NOMO-1 (cell line): Measurements from ENCODE around the gene COA7.

Experiments used
- DNase-seq, 2 experiments: peaks; one replicate each; lab custom pipeline; 2025; ENCODE audit not compliant: unreplicated experiment in 2 of 2; lab: John Stamatoyannopoulos, UW

COA7 gene

DNA sequence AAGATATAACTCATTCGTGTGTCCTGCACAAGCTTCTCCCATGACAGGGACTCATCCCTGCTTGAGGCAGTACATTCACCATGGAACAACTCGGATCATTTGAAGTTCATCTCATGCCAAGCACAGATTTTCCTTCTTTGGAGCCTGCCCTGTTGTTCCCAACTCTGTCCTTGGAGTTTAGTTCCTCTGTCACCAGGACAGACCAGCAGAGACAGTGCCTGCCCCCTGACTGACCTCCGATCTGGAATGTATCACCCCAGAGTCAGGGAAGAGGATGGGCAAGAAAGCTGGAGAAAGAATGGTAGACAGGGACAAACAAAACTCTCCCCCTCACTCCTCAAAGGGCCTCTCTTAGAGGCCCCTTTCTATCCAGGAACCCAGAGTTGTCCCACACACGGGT is 60.2 kb downstream of the COA7 start:
- no peak for DNase-seq

DNA sequence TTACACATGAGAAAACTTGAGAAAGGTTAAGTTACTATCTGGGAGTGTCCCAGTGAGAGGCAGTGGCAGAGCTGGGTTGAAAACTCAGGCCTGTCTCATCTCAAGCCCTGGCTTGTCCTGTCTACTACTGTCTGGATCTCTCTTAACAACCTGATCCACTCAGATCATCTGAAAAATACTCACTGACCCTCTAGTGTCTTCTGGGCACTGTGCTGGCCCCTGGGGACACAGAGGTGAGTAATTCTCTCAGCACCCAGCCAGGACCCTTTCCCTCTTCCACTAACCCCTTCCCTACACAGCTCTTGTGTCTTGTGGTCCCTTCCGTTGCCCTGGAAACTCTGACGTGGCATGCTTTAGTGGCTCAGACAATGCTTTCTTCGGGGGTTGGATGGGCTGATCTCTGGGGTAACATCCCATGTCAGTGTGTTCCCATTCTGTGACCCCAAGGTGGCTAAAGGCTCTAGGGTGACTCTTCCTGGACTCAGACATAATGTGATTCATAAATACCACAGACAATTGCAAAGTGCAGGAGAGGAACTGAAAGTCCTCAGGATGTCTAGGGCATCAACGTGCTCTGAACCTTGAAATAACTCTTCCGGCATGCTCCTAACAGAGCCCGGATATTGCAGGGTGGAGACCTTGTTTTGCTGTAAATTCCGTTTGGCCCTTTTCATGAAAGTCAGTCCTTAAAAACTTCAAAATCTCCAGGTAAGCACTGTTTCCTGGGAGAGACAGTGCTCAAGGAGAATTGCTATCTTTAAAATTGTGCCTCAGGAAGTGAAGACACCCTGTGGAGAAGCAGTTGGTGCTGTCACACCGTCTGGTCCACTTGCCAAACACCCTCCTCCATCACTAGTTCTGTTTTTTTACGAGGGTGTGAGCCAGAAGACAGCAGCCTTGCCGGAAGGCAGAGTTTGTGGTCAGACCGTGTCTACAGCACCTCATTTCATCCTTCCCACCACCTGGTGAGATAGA is 61.1 kb downstream of the COA7 start:
- peak; percentile 93 to 97 for DNase-seq

- peak; percentile 13 to 21 for DNase-seq
These were observed 62.6 kb downstream of the COA7 start for GRCh38 chr1:52635321-52636089.
